HepG2 (cell line): ENCODE measurements around the gene CENPB. TPM values are rescaled to one million over a fixed set of nuclear protein-coding genes. Genes with fewer than 3 reads are reported as not detected.

Experiments
- ATF1 ChIP-seq: IDR thresholded peaks from 2 replicates; pipeline ENCODE4 v1.6.1; 2016; ENCODE audit warnings: mild to moderate bottlenecking, control low read depth
- BORCS8-MEF2B ChIP-seq: sonication (generic); formaldehyde crosslinking; IDR thresholded peaks from 2 replicates; pipeline ENCODE4 v1.8.0; 2022; ENCODE audit warnings: mild to moderate bottlenecking, missing genetic modification reagents
- EED ChIP-seq: sonication (generic); formaldehyde crosslinking; IDR thresholded peaks from 2 replicates; pipeline ENCODE4 v1.5.0; 2020; ENCODE audit warnings: mild to moderate bottlenecking, missing genetic modification reagents
- ELF1 ChIP-seq: sonication (generic); formaldehyde crosslinking; IDR thresholded peaks from 2 replicates; pipeline ENCODE4 v1.4.0; 2020; ENCODE audit warnings: missing genetic modification reagents
- ELF4 ChIP-seq: sonication (generic); formaldehyde crosslinking; IDR thresholded peaks from 2 replicates; pipeline ENCODE4 v1.5.0; 2020; ENCODE audit warnings: missing genetic modification reagents, mild to moderate bottlenecking, moderate library complexity, borderline replicate concordance
- FOSL1 ChIP-seq: sonication (generic); formaldehyde crosslinking; IDR thresholded peaks from 2 replicates; pipeline ENCODE4 v1.9.0; 2021; ENCODE audit warnings: missing genetic modification reagents, borderline replicate concordance
- GABPB1 ChIP-seq: IDR thresholded peaks from 2 replicates; pipeline ENCODE4 v1.6.1; 2016; ENCODE audit warnings: mild to moderate bottlenecking, missing genetic modification reagents, moderate library complexity, missing compliant biosample characterization
- GTF3A ChIP-seq: sonication (generic); formaldehyde crosslinking; conservative IDR thresholded peaks from 2 replicates; pipeline ENCODE4 v1.4.0; 2020; ENCODE audit warnings: mild to moderate bottlenecking, missing genetic modification reagents
- HNRNPL ChIP-seq: fragments of 200-400 bp; formaldehyde crosslinking; IDR thresholded peaks from 2 replicates; pipeline ENCODE4 v1.6.1; 2017; ENCODE audit warnings: mild to moderate bottlenecking, low read depth, low read length
- IRF1 ChIP-seq: sonication (generic); formaldehyde crosslinking; IDR thresholded peaks from 2 replicates; pipeline ENCODE4 v1.4.0; 2020; ENCODE audit warnings: low read depth, mild to moderate bottlenecking, missing genetic modification reagents
- JARID2 ChIP-seq: sonication (generic); formaldehyde crosslinking; IDR thresholded peaks from 2 replicates; pipeline ENCODE4 v1.8.1; 2023; ENCODE audit warnings: missing genetic modification reagents, inconsistent platforms; ENCODE audit not compliant: insufficient replicate concordance
- MXD4 ChIP-seq: IDR thresholded peaks from 2 replicates; pipeline ENCODE4 v1.6.1; 2016; ENCODE audit warnings: mild to moderate bottlenecking, missing biosample characterization, missing genetic modification reagents
- POLR2AphosphoS5 ChIP-seq: IDR thresholded peaks from 2 replicates; pipeline ENCODE4 v1.6.1; 2012; ENCODE audit warnings: low read depth, low read length
- SALL1 ChIP-seq: sonication (generic); formaldehyde crosslinking; IDR thresholded peaks from 2 replicates; pipeline ENCODE4 v1.8.0; 2022; ENCODE audit warnings: mild to moderate bottlenecking, missing genetic modification reagents
- SIN3A ChIP-seq: IDR thresholded peaks from 2 replicates; pipeline ENCODE4 v1.6.1; 2011; ENCODE audit warnings: low read depth, mild to moderate bottlenecking, control low read depth, low read length, borderline replicate concordance
- SMAD3 ChIP-seq: sonication (generic); formaldehyde crosslinking; IDR thresholded peaks from 2 replicates; pipeline ENCODE4 v1.4.0; 2020; ENCODE audit warnings: missing genetic modification reagents
- SOX5 ChIP-seq: IDR thresholded peaks from 2 replicates; pipeline ENCODE4 v1.6.1; 2016; ENCODE audit warnings: borderline replicate concordance
- TGIF2 ChIP-seq: IDR thresholded peaks from 2 replicates; pipeline ENCODE4 v1.6.1; 2016; ENCODE audit warnings: control low read depth, missing compliant biosample characterization
- TP53 ChIP-seq: sonication (generic); formaldehyde crosslinking; conservative IDR thresholded peaks from 2 replicates; pipeline ENCODE4 v1.4.0; 2020; ENCODE audit warnings: missing genetic modification reagents
- ZNF362 ChIP-seq: sonication (generic); formaldehyde crosslinking; IDR thresholded peaks from 2 replicates; pipeline ENCODE4 v1.4.0; 2020; ENCODE audit warnings: missing genetic modification reagents, mild to moderate bottlenecking, borderline replicate concordance
- ZNF460 ChIP-seq: sonication (generic); formaldehyde crosslinking; IDR thresholded peaks from 2 replicates; pipeline ENCODE4 v1.5.1; 2020; ENCODE audit warnings: missing genetic modification reagents, mild to moderate bottlenecking, borderline replicate concordance
- ZNF660 ChIP-seq: sonication (generic); formaldehyde crosslinking; IDR thresholded peaks from 2 replicates; pipeline ENCODE4 v1.5.1; 2020; ENCODE audit warnings: mild to moderate bottlenecking, low read depth, missing genetic modification reagents, borderline replicate concordance
- ZNF672 ChIP-seq: sonication (generic); formaldehyde crosslinking; IDR thresholded peaks from 2 replicates; pipeline ENCODE4 v1.8.1; 2022; ENCODE audit warnings: missing genetic modification reagents
- ZNF7 ChIP-seq: IDR thresholded peaks from 2 replicates; pipeline ENCODE4 v1.6.1; 2016; ENCODE audit warnings: missing biosample characterization, missing genetic modification reagents
- ZNF788 ChIP-seq: sonication (generic); formaldehyde crosslinking; IDR thresholded peaks from 2 replicates; pipeline ENCODE4 v1.5.0; 2020; ENCODE audit warnings: mild to moderate bottlenecking, missing genetic modification reagents, borderline replicate concordance
- polyA plus RNA-seq, 8 experiments: library from polyadenylated mRNA; depleted of rRNA in 3 of 8; stranded (reverse) in 7 of 8; unstranded in 1 of 8; fragments of >200 nt; fragmentation: Illumina TruSeq in 4 of 8; extraction: Trizol in 4 of 8; gene quantifications; 2 replicates each; pipeline versions ENCODE4 v1.2.1 to v1.2.3, GENCODE V29; 2011 to 2016; ENCODE audit warnings: low read depth in 4 of 8, missing spikeins in 1 of 8, mixed read lengths in 1 of 8; ENCODE audit not compliant: insufficient read depth in 1 of 8
- total RNA-seq, 5 experiments: library from RNA; depleted of rRNA; stranded (reverse); fragments of >200 nt; fragmentation: Illumina TruSeq; extraction: Trizol; gene quantifications; 2 replicates each; pipeline ENCODE4 v1.2.3, GENCODE V29; 2016; ENCODE audit warnings: low read depth in 1 of 5
- TF ChIP-seq, protein P1 (sequence below): sonication (generic); formaldehyde crosslinking; IDR thresholded peaks from 2 replicates; pipeline ENCODE4 v1.5.1; 2020; ENCODE audit warnings: mild to moderate bottlenecking, missing genetic modification reagents, moderate library complexity

CENPB gene
- total and polyA plus RNA-seq, 2 of the 13 experiments (the other 11 are each of a cell fraction or from before 2014, with no cell fraction given): 10.4 to 54.5 TPM

DNA sequence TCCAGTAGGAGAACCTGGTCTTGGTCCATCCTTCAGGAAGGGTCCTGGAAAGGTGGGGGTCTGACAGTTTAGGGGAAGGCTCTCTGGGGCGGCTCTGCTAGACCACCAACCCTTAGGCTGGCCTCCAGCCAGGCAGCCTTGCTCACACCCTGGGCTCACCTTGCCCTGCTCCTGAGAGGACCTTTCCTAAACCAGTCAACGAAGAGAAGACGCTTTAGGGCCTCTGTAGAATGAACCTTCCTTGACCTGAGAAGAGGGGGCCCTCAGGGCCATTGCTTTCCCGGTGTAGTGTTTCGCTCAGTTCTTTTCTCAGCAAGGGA lies 10.6 kb upstream of the CENPB start (continued):
- no peak for TF ChIP-seq ZNF660 (CRISPR knock-in tag)
- no peak for TF ChIP-seq BORCS8-MEF2B (CRISPR knock-in tag)
- no peak for TF ChIP-seq ELF1 (CRISPR knock-in tag)
- no peak for TF ChIP-seq ZNF672 (CRISPR knock-in tag)
- no peak for TF ChIP-seq ZNF7 (CRISPR knock-in tag)
- no peak for TF ChIP-seq ZNF362
- TF ChIP-seq, protein P1, sequence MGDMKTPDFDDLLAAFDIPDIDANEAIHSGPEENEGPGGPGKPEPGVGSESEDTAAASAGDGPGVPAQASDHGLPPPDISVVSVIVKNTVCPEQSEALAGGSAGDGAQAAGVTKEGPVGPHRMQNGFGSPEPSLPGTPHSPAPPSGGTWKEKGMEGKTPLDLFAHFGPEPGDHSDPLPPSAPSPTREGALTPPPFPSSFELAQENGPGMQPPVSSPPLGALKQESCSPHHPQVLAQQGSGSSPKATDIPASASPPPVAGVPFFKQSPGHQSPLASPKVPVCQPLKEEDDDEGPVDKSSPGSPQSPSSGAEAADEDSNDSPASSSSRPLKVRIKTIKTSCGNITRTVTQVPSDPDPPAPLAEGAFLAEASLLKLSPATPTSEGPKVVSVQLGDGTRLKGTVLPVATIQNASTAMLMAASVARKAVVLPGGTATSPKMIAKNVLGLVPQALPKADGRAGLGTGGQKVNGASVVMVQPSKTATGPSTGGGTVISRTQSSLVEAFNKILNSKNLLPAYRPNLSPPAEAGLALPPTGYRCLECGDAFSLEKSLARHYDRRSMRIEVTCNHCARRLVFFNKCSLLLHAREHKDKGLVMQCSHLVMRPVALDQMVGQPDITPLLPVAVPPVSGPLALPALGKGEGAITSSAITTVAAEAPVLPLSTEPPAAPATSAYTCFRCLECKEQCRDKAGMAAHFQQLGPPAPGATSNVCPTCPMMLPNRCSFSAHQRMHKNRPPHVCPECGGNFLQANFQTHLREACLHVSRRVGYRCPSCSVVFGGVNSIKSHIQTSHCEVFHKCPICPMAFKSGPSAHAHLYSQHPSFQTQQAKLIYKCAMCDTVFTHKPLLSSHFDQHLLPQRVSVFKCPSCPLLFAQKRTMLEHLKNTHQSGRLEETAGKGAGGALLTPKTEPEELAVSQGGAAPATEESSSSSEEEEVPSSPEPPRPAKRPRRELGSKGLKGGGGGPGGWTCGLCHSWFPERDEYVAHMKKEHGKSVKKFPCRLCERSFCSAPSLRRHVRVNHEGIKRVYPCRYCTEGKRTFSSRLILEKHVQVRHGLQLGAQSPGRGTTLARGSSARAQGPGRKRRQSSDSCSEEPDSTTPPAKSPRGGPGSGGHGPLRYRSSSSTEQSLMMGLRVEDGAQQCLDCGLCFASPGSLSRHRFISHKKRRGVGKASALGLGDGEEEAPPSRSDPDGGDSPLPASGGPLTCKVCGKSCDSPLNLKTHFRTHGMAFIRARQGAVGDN (CRISPR knock-in tag): no peak; the same call in 1 of the 2 replicates
- TF ChIP-seq JARID2 (CRISPR knock-in tag): no peak
- no peak for TF ChIP-seq EED (CRISPR knock-in tag)
- no peak for TF ChIP-seq SIN3A
- TF ChIP-seq TGIF2 (CRISPR knock-in tag): no peak
- TF ChIP-seq ZNF788 (CRISPR knock-in tag): no peak
- no peak for TF ChIP-seq SALL1 (CRISPR knock-in tag)
- TF ChIP-seq SOX5 (CRISPR knock-in tag): no peak
- TF ChIP-seq POLR2AphosphoS5: no peak
- TF ChIP-seq GABPB1 (CRISPR knock-in tag): no peak
- no peak for TF ChIP-seq SMAD3 (CRISPR knock-in tag)
- no peak for TF ChIP-seq TP53 (CRISPR knock-in tag)
- no peak for TF ChIP-seq ATF1 (CRISPR knock-in tag)
- no peak for TF ChIP-seq MXD4 (CRISPR knock-in tag)
- no peak for TF ChIP-seq ELF4 (CRISPR knock-in tag)
- TF ChIP-seq HNRNPL: no peak
- TF ChIP-seq FOSL1 (CRISPR knock-in tag): no peak
- no peak for TF ChIP-seq ZNF460
- no peak for TF ChIP-seq IRF1 (CRISPR knock-in tag)
- TF ChIP-seq GTF3A (CRISPR knock-in tag): no peak
